Cardiac fibroblast (primary cell): Measurements from ENCODE around the gene FOXA3.
A peak's percentile ranks its signal among the peaks of the same experiment; 100 is the strongest.

Source experiments
- DNase-seq, 2 donors: peaks; one replicate each; pipeline versions ENCODE4 v3.0.0 to v3.0.0-alpha.2; 2010; ENCODE audit warnings: low read depth in 2 of 2
- H3K4me3 ChIP-seq, 2 donors: replicated peaks in 1 of 2; 1 replicate in 1 of 2; 2 replicates in 1 of 2; pipeline ENCODE4 v1.5.1; 2011; ENCODE audit warnings: low read depth in 2 of 2, low read length in 2 of 2, mild to moderate bottlenecking in 2 of 2, moderate library complexity in 1 of 2
- TF ChIP-seq, protein P1 (sequence below): IDR thresholded peaks from one replicate; pipeline ENCODE4 v1.5.1; 2011; ENCODE audit warnings: low read depth, mild to moderate bottlenecking, low read length, inconsistent platforms

Gene FOXA3

DNA sequence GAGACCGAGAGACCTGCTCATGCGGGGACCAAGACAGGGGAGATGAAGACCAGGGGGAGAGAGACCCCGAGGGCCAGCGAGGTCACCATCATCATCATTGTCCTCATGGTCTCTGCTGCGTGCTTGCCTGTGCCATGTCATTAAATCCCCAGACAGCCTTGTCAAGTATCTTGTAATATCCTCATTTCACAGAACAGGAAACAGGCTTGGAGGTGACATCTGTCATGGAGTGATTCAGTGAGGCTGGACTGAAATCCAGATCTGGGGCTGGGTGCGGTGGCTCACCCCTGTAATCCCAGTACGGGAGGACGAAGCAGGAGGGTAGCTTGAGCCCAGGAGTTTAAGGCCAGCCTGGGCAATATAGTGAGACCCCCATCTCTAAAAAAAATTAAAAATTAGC, 56.3 kb downstream of the FOXA3 start:
- no peak overlapping the region for H3K4me3 ChIP-seq
- TF ChIP-seq, protein P1, sequence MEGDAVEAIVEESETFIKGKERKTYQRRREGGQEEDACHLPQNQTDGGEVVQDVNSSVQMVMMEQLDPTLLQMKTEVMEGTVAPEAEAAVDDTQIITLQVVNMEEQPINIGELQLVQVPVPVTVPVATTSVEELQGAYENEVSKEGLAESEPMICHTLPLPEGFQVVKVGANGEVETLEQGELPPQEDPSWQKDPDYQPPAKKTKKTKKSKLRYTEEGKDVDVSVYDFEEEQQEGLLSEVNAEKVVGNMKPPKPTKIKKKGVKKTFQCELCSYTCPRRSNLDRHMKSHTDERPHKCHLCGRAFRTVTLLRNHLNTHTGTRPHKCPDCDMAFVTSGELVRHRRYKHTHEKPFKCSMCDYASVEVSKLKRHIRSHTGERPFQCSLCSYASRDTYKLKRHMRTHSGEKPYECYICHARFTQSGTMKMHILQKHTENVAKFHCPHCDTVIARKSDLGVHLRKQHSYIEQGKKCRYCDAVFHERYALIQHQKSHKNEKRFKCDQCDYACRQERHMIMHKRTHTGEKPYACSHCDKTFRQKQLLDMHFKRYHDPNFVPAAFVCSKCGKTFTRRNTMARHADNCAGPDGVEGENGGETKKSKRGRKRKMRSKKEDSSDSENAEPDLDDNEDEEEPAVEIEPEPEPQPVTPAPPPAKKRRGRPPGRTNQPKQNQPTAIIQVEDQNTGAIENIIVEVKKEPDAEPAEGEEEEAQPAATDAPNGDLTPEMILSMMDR: no peak
- DNase-seq: no peak

DNA sequence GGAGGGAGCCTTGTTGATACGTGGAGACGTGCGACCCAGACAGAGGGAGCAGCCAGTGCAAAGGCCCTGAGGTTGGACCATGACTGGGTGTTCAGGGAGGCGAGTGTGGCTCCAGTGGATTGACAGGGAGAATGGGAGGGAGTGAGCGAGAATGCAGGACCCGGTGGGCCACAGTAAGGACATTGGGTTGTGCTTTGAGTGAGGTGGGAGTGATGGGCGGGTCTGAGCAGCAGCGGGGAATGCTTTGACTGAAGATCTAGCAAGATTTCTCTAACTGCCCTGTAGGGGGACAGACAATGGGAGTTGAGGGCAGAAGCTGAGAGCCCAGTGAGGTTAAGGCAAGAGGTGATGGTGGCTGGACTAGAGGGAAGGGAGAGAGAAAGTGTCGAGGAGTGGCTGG, 58.2 kb downstream of the FOXA3 start:
- no peak for DNase-seq
- H3K4me3 ChIP-seq: no peak overlapping the region
- TF ChIP-seq, protein P1: peak; percentile 28
